Measurements from ENCODE around the gene SIGLEC12.

DNA sequence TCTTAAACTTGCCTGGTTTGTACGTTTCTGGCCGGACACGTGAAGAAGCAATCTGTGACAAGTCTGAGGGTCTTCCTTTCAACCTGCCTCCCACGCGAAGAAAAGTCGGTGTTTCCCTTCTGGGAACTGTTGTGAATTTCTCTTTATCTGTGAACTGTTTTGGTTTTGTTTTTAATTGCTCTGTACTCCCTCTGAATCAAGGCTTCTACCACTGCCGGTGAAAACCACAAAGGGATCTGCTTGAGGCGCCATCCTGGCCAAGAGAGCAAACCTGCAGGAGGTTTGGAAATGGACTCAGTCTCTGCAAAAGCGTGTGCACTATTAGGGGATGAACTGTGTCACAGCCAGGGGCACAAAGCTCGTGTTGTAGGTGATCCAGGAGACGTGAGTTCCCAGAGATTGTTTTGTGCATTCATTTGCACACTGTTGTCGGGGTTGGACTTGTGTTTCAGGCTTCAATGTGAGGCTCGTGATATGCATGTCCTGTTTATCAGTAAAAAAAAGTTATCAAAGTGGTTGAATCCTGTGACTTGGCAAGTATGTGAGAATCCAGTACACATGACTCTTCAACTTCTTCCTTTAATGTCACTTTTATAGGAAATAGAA lies 53.1 kb downstream of the SIGLEC12 start:
- TF ChIP-seq, protein P1, sequence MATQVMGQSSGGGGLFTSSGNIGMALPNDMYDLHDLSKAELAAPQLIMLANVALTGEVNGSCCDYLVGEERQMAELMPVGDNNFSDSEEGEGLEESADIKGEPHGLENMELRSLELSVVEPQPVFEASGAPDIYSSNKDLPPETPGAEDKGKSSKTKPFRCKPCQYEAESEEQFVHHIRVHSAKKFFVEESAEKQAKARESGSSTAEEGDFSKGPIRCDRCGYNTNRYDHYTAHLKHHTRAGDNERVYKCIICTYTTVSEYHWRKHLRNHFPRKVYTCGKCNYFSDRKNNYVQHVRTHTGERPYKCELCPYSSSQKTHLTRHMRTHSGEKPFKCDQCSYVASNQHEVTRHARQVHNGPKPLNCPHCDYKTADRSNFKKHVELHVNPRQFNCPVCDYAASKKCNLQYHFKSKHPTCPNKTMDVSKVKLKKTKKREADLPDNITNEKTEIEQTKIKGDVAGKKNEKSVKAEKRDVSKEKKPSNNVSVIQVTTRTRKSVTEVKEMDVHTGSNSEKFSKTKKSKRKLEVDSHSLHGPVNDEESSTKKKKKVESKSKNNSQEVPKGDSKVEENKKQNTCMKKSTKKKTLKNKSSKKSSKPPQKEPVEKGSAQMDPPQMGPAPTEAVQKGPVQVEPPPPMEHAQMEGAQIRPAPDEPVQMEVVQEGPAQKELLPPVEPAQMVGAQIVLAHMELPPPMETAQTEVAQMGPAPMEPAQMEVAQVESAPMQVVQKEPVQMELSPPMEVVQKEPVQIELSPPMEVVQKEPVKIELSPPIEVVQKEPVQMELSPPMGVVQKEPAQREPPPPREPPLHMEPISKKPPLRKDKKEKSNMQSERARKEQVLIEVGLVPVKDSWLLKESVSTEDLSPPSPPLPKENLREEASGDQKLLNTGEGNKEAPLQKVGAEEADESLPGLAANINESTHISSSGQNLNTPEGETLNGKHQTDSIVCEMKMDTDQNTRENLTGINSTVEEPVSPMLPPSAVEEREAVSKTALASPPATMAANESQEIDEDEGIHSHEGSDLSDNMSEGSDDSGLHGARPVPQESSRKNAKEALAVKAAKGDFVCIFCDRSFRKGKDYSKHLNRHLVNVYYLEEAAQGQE (IDR thresholded peaks at IDR 0.05): no peak
- TF ChIP-seq, protein P2, sequence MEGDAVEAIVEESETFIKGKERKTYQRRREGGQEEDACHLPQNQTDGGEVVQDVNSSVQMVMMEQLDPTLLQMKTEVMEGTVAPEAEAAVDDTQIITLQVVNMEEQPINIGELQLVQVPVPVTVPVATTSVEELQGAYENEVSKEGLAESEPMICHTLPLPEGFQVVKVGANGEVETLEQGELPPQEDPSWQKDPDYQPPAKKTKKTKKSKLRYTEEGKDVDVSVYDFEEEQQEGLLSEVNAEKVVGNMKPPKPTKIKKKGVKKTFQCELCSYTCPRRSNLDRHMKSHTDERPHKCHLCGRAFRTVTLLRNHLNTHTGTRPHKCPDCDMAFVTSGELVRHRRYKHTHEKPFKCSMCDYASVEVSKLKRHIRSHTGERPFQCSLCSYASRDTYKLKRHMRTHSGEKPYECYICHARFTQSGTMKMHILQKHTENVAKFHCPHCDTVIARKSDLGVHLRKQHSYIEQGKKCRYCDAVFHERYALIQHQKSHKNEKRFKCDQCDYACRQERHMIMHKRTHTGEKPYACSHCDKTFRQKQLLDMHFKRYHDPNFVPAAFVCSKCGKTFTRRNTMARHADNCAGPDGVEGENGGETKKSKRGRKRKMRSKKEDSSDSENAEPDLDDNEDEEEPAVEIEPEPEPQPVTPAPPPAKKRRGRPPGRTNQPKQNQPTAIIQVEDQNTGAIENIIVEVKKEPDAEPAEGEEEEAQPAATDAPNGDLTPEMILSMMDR (IDR thresholded peaks at IDR 0.05): no peak
- TF ChIP-seq MYC (IDR thresholded peaks at IDR 0.05; ENCODE audit: borderline replicate concordance, low read length) (no peak), CHD4 (IDR thresholded peaks at IDR 0.05; ENCODE audit: borderline replicate concordance) (no peak), RFX5 (IDR thresholded peaks at IDR 0.05) (no peak), BHLHE40 (IDR thresholded peaks at IDR 0.05; ENCODE audit: low read depth, low read length) (no peak), ZFP36 (IDR thresholded peaks at IDR 0.05; ENCODE audit: borderline replicate concordance, partially characterized antibody) (no peak)
- TF ChIP-seq, protein P3, sequence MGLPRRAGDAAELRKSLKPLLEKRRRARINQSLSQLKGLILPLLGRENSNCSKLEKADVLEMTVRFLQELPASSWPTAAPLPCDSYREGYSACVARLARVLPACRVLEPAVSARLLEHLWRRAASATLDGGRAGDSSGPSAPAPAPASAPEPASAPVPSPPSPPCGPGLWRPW (IDR thresholded peaks at IDR 0.05): no peak
